GOT3 (cell line): ENCODE data around the gene GAPDHS.

Source experiments
- DNase-seq: peaks from one replicate; lab custom pipeline; 2025; ENCODE audit warnings: mixed read lengths; lab: John Stamatoyannopoulos, UW

The GAPDHS gene

GRCh38 chr19:35510626-35510964 lies 22.7 kb upstream of the GAPDHS start:
- DNase-seq = no peak

GRCh38 chr19:35511337-35511736 lies 21.9 kb upstream of the GAPDHS start:
- no peak for DNase-seq

GRCh38 chr19:35512831-35513627 lies 20.2 kb upstream of the GAPDHS start:
- no peak for DNase-seq

- no peak for DNase-seq
Measured at GRCh38 chr19:35513628-35514281, 19.5 kb upstream of the GAPDHS start, which contains the start of gene DMKN. TSS of gene DMKN (minus strand) at chr19:35513649. CDS start at chr19:35513475, 174 bp downstream.

- no peak for DNase-seq
Measured at GRCh38 chr19:35514282-35514809, 18.9 kb upstream of the GAPDHS start.

DNA sequence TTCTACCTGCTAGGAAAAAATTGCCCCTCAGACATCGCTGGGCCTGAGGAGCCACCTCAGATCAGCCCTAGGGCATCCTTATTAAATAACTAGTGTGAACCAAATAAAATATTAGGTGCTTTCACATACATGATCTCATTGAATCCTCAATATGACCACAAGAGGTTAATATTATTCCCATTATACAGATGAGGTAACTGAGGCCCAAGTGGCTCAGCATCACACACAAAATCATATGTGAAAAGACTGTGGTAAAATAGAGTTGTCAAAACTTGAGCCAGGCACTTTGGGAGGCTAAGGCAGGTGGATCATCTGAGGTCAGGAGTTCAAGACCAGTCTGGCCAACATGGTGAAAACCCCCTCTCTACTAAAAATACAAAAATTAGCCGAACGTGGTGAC lies 16.9 kb upstream of the GAPDHS start:
- no peak for DNase-seq

- no peak for DNase-seq
Measured at GRCh38 chr19:35517342-35517741, 15.9 kb upstream of the GAPDHS start.

DNA sequence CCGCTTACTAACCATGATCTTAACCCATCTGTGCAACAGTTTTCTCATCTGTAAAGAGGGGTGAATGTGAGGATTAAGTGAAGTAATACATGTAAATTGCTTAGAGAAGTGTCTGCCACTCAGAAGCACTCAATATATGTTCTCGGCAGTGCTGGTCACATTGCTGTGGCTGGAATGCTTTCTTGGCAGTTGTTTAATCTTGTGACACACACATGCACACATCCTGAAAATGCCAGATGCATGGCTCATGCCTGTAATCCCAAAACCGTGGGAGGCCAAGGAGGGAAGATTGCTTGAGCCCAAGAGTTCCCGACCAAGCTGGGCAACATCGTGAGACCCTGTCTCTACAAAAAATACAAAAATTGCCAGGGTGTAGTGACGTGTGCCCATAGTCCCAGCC lies 14.9 kb upstream of the GAPDHS start:
- no peak for DNase-seq

DNA sequence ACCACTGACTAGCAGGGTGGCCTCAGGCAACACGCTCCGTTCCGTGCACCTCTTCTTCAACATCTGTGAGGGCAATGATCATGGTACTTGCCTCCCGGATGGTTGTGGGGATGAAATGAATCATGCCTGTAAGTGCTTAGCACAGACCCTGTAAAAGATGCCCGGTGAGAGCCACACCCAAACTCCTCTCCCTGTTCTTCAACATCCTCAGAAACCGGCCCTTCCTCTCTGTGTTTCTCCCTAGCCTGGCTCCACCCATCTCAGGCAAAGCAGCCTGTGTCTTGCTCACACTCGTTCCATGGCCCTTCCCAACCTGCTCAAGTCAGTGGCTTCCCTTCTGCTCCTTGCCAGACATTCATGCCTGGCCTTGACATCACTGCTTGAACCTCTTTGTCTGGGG lies 14.0 kb upstream of the GAPDHS start:
- DNase-seq = no peak

DNA sequence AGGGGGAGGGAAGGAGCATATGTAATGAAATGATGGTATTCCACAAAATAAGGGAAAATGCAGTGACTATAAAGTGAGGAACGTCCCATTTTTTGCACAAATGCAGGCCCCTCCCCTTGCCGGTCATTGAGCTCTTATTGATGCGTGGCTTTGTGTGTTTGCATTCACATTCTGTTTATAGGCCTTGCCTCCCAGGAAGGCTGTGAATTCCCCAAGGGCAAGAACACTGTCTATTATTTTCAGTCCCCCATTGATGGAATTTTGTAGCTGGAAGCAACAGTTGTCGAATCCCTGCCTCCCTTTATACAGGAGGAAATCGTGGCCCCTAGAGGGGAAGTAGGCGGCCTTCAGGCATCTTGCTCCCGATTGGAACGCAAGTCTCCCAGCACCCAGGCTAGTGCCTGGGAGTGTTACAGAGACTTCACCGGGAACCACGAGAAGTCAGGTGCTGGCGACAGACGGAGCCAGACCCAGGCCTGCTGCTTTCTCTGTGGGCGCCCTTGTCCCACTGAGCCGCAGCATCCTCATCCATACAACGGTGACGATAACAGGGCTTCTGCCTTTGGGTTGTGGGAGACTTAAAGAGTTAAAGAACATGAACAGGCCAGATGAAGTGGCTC lies 12.0 kb upstream of the GAPDHS start:
- no peak for DNase-seq

GRCh38 chr19:35522745-35523327 lies 10.4 kb upstream of the GAPDHS start:
- DNase-seq = no peak

DNA sequence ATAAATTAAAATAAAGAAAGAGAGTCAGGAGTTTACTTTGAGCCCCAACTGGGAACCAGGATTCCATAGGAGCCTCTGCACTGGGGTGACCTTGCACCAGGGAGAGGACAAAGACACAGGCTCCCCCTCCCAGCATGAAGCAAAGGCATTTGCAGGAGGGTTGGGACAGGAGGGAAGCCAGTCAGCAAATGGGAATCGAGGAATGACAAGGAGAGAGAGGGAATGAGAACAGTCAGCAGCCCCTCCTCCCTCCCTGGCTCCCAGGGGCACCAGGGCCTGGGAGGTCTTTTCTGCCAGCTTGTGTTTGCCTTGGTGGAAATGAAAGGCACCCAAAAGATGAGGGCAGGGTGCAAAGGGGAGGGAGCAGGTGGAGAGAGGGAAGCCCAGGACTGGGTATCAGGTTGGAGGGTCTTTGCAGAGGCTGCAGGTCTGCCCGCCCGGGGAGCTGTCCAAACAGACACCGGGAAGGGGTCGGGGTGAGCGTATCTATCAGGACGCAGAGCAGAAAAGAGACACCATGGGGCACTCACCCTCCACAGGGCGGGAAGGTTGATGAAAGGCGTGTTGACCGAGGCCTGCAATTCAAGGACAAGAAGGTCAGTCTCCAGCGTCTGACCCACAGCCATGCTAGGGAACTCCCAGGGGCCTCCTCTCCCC lies 8.9 kb upstream of the GAPDHS start:
- no peak for DNase-seq

DNA sequence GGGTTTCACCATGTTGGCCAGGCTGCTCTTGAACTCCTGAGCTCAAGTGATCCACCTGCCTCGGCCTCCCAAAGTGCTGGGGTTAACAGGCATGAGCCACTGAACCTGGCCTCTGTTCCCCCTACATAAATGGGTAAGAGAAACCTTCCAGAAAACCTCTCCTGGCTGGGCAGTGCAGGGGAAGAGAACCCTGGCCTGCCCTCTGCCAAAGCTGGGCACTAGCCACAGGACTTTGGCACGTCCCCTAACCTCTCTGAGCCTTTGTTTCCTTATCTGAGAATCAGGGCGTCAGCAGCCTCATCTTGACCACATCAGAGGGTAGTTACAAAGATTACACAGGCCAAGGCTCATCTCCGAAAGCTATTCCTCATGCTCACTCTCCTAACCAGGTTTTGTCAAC lies 7.4 kb upstream of the GAPDHS start:
- no peak for DNase-seq

- DNase-seq = no peak
Measured at GRCh38 chr19:35528218-35529038, 4.8 kb upstream of the GAPDHS start, which contains the start of gene SBSN. TSS of gene SBSN (minus strand) at chr19:35528311. CDS start at chr19:35528281, 30 bp downstream.

- no peak for DNase-seq
Measured at GRCh38 chr19:35529241-35530218, 3.7 kb upstream of the GAPDHS start.

GRCh38 chr19:35531291-35531690 lies 2.0 kb upstream of the GAPDHS start:
- DNase-seq = no peak

DNA sequence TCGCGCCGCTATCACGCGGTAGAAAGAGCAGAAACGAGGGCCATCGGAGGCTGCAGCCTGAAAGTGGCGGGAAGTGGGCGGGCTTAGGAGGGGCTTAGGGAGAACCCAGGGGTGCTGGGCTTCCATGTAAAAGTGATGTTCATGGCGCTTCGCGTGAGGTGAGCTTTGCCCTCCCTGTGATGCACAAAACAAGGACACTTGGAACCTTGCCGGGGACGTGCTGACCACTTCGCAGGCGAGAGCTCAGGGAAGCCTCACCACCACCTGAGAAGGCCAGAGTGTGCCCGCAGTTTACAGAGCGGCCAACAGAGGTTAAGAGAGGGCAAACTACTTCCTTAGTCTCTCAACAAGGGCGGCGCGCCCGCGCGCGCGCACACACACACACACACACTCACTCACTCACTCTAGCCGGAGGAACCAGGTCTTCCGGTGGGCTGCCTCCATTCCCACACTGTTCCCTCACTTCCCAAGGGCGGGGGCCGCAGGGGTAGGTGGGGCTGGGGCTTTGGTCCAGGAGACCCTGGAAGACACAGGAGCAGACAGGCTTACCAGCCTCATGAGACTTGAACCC lies 651 bp downstream of the GAPDHS start:
- DNase-seq = no peak

GRCh38 chr19:35534803-35535480 lies 1.7 kb downstream of the GAPDHS start:
- no peak for DNase-seq

DNA sequence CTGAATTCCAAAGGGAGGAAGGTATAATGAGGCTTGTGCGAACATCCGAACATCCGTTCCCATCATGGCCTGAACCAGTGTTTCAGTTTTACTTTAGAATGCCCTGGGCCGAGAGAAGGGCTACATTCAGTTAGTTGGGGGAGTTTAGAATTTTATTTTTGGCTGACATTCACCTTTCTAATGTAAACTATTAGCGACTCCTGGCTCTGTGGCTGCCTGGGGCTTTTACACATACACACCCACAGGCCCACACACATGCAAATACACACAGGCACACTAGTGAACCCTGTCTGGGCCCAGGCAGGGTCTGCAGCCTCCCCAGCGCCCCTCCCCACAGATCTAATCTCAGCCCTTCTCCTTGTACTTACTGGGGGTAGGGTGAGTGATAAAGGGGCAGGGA lies 6.1 kb downstream of the GAPDHS start:
- DNase-seq = no peak
